Left lung (tissue), 10 donors: ENCODE measurements around the gene NOTCH1. TPM values are rescaled to one million over a fixed set of nuclear protein-coding genes. Genes with fewer than 3 reads are reported as not detected.

Experiments used
- ATAC-seq: fragments of 200-7000 bp; cut with Tn5 transposase; one replicate; pipeline ENCODE4 v1.9.1; 2020; ENCODE audit warnings: moderate library complexity
- DNase-seq, 4 donors: peaks; one replicate each; pipeline ENCODE4 v3.0.0-alpha.2; 2013 to 2020
- H3K27ac ChIP-seq, 2 donors: fragments of 200-600 bp; sonication (generic) in 1 of 2; one replicate each; pipeline versions ENCODE4 v1.5.0 to v1.8.0; 2020 to 2021
- H3K27me3 ChIP-seq, 2 donors: fragments of 200-600 bp; sonication (generic) in 1 of 2; one replicate each; pipeline versions ENCODE4 v1.5.0 to v1.8.0; 2020 to 2021
- H3K36me3 ChIP-seq, 2 donors: fragments of 200-600 bp; sonication (generic) in 1 of 2; one replicate each; pipeline versions ENCODE4 v1.5.0 to v1.8.0; 2020 to 2021
- H3K4me1 ChIP-seq, 2 donors: fragments of 200-600 bp; one replicate each; pipeline ENCODE4 v1.8.0; 2021
- H3K4me3 ChIP-seq, 2 donors: fragments of 200-600 bp; sonication (generic) in 1 of 2; one replicate each; pipeline versions ENCODE4 v1.5.0 to v1.8.0; 2020 to 2021; ENCODE audit warnings: mild to moderate bottlenecking in 1 of 2
- H3K9me3 ChIP-seq, 2 donors: fragments of 200-600 bp; sonication (generic) in 1 of 2; one replicate each; pipeline versions ENCODE4 v1.5.0 to v1.8.0; 2020 to 2021
- CTCF ChIP-seq, 2 donors: fragments of 200-600 bp; sonication (generic) in 1 of 2; IDR thresholded peaks; one replicate each; pipeline versions ENCODE4 v1.5.0 to v1.8.0; 2021; ENCODE audit warnings: antibody characterized with exemption in 2 of 2
- intact Hi-C, 2 donors: fragments of 100-400 bp; cut with DNase I; formaldehyde crosslinking; loops; one replicate each; pipeline versions ENCODE4 v1.11.2 to v1.14.2; 2022
- polyA plus RNA-seq, 6 donors: library from polyadenylated mRNA; unstranded; fragments of 120-200 nt; gene quantifications; one replicate each; pipeline ENCODE4 v1.2.1, GENCODE V29; 2013; ENCODE audit not compliant: insufficient read length in 6 of 6
- total RNA-seq, 2 donors: library from RNA; stranded (reverse); fragmentation: NEBNext Ultra II Directional; extraction: Animal tissue kit (Norgen Biotek cat#: 25700); gene quantifications; one replicate each; pipeline ENCODE4 v1.2.1, GENCODE V29; 2021
- donor health status: DM: no; HTN: yes; CAD: no.
- donor health status: DM: no; HTN: no; CAD: no.

Gene NOTCH1
- total and polyA plus RNA-seq, 8 donors, result 21.7 to 102 (median 33.7) TPM

- Histone ChIP-seq H3K27me3 (no peaks in the 10 kb centered on the region), H3K27ac (peak overlapping the region; percentile 76 to 85), H3K4me1 (peaks cover 0 to 20% of the 10 kb centered on the region in 2 donors), H3K4me3 (no peak overlapping the region), H3K9me3 (no peaks in the 10 kb centered on the region), H3K36me3 (peaks cover 0 to 100% of the 10 kb centered on the region in 2 donors)
- ATAC-seq (peak; percentile 20), DNase-seq (no peak)
- TF ChIP-seq CTCF (IDR thresholded peaks at IDR 0.05), result no peak
- intact Hi-C loops, result no loop called here
Measured at GRCh38 chr9:136512651-136513071, 33.2 kb downstream of the NOTCH1 start.

- peak overlapping the region; percentile 76 to 85 for H3K27ac ChIP-seq
- H3K4me3 ChIP-seq, result no peak overlapping the region
- no peaks in the 10 kb centered on the region for H3K9me3 ChIP-seq
- DNase-seq, result peak in 2 of 4 donors; percentile 51 to 56
- no peak for TF ChIP-seq CTCF (IDR thresholded peaks at IDR 0.05)
- ATAC-seq, result peak; percentile 26
- peaks cover 0 to 20% of the 10 kb centered on the region in 2 donors for H3K4me1 ChIP-seq
- no peaks in the 10 kb centered on the region for H3K27me3 ChIP-seq
- H3K36me3 ChIP-seq, result peaks cover 0 to 100% of the 10 kb centered on the region in 2 donors
- intact Hi-C loops, result no loop called here
Measured at GRCh38 chr9:136511670-136512592, 33.9 kb downstream of the NOTCH1 start.

GRCh38 chr9:136511144-136511669, 34.6 kb downstream of the NOTCH1 start:
- intact Hi-C loops, result no loop called here
- Histone ChIP-seq H3K27ac (peak overlapping the region; percentile 76 to 79), H3K4me1 (peaks cover 0 to 20% of the 10 kb centered on the region in 2 donors), H3K36me3 (peaks cover 0 to 100% of the 10 kb centered on the region in 2 donors), H3K27me3 (no peaks in the 10 kb centered on the region), H3K9me3 (no peaks in the 10 kb centered on the region), H3K4me3 (no peak overlapping the region)
- DNase-seq (no peak), ATAC-seq (no peak)
- no peak for TF ChIP-seq CTCF (IDR thresholded peaks at IDR 0.05)

- H3K27ac ChIP-seq, result peak overlapping the region; percentile 76 to 79
- DNase-seq, result no peak
- H3K4me3 ChIP-seq, result no peak overlapping the region
- intact Hi-C loops, result no loop called here
- H3K36me3 ChIP-seq, result peaks cover 0 to 100% of the 10 kb centered on the region in 2 donors
- peaks cover 0 to 20% of the 10 kb centered on the region in 2 donors for H3K4me1 ChIP-seq
- no peak for ATAC-seq
- TF ChIP-seq CTCF (IDR thresholded peaks at IDR 0.05), result no peak
- H3K9me3 ChIP-seq, result no peaks in the 10 kb centered on the region
- no peaks in the 10 kb centered on the region for H3K27me3 ChIP-seq
Measured at GRCh38 chr9:136510561-136510960, 35.3 kb downstream of the NOTCH1 start.

- no peak for TF ChIP-seq CTCF (IDR thresholded peaks at IDR 0.05)
- intact Hi-C loops, result no loop called here
- H3K36me3 ChIP-seq, result peaks cover 0 to 100% of the 10 kb centered on the region in 2 donors
Measured at GRCh38 chr9:136509549-136509948, 36.3 kb downstream of the NOTCH1 start.

More at GRCh38 chr9:136509549-136509948, 36.3 kb downstream of the NOTCH1 start:
- DNase-seq, result no peak
- Histone ChIP-seq H3K27me3 (no peaks in the 10 kb centered on the region), H3K4me1 (peaks cover 0 to 20% of the 10 kb centered on the region in 2 donors), H3K27ac (peak overlapping the region; percentile 13 to 79), H3K4me3 (no peak overlapping the region), H3K9me3 (no peaks in the 10 kb centered on the region)
- ATAC-seq, result no peak
